Femur (tissue), 1 donor: Measurements from ENCODE around the gene FAM124A.

Experiments
- DNase-seq: peaks from one replicate; pipeline ENCODE4 v3.0.0-alpha.2; 2017

FAM124A gene, protein sequence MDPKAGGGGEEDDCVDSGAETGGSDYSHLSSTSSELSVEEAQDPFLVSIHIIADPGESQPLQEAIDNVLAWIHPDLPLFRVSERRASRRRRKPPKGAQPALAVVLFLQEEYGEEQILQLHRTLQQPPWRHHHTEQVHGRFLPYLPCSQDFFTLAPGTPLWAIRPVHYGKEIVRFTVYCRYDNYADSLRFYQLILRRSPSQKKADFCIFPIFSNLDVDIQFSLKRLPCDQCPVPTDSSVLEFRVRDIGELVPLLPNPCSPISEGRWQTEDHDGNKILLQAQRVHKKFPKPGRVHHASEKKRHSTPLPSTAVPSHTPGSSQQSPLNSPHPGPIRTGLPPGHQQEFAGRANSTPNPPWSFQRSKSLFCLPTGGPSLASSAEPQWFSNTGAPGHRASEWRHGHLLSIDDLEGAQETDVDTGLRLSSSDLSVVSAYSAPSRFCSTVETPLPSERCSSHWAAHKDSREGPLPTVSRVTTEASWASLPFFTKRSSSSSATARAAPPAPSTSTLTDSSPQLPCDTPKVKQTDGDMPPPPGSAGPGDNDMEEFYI

GRCh38 chr13:51222037-51222685 is at the start of gene FAM124A:
Gene FAM124A (plus strand): TSS chr13:51222398. CDS start chr13:51222502, 104 bp downstream.
- DNase-seq = peak; percentile 55

DNA sequence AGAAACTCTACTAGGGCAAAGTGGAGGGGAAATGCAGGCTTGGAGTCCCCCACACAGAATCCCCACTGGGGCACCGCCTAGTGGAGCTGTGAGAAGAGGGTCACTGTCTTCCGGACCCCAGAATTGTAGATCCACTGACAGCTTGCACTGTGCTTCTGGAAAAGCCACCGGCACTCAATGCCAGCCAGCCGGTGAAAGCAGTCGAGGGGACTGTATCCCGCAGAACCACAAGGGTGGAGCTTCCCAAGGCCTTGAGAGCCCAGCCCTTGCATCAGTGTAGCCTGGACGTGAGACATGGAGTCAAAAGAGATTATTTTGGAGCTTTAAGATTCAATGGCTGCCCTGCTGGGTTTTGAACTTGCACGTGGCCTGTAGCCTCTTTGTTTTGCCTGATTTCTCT is 47.2 kb upstream of the FAM124A start:
- DNase-seq = no peak

GRCh38 chr13:51175639-51176038 is 46.6 kb upstream of the FAM124A start:
- DNase-seq = no peak

DNA sequence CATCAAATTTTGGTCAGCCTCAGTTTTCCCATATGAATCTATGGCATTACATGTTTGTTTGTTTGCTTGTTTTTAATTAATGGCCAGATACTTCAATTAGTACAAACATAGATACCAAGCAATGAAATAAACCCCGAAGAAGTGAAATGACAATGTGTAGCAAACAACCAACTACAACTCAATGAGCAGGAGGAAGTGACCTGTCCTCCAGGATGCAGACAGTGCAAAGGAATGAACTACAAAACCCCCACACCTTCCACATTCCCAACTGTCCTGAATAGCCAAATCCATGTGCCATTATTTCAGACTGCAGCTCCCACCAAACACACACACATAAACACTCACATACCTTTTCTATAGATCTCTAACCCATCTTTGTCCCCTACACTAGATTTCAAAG is 45.0 kb upstream of the FAM124A start:
- no peak for DNase-seq

- no peak for DNase-seq
Observed at GRCh38 chr13:51178456-51179074, 43.6 kb upstream of the FAM124A start.

DNA sequence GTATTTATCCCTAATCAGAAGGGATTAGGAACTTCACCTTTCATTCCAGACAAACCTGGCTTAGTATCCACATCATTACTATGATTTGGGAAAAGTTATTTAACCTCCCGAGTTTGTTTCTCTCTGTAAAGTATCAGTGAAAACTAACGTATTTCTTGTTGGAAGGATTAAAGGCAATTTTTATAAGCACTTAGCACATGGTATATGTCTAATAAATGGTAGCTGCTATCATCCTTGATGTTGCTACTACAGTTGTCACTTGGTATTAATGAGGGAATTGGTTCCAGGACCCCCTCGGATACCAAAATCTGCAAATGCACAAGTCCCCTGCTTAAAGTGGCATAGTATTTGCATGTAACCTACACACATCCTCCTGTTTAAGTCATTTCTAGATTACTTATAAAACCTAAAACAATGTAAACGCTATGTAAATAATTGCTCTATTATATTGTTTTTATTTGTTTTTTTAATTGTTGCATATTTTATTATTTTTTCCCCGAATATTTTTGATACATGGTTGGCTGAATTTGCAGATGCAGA is 42.7 kb upstream of the FAM124A start:
- no peak for DNase-seq

DNA sequence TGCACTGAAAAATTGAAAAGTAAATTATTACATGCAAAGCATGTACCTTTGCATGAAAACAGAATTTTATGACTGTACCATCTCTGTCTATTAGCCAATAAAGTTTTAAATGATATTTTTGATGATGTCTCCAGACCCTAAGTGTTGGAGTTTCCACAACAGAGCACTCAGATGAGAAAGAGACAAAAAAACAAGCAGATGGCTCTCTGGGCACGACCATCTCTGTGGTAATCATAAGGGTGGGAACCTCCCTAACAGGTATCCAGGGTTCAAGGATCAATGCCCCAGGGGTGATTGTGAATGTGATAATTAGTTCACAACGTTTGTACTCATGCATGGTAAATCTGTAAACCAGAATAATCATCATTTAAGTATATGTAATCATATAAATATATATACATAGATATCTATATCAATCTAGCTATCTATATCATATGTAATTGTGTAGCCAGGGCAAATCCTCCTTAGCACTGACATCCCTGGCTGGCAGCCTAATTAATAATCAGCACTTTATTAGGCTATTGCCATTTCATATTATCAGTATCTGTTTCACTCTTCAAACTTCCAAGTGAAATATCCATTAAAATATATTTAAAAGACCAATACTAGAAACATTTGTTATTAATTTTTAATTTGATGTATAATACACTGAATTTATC is 41.2 kb upstream of the FAM124A start:
- DNase-seq = no peak

- no peak for DNase-seq
Observed at GRCh38 chr13:51181786-51182383, 40.3 kb upstream of the FAM124A start.

- no peak for DNase-seq
Observed at GRCh38 chr13:51191743-51192142, 30.5 kb upstream of the FAM124A start.

GRCh38 chr13:51192348-51192747 is 29.9 kb upstream of the FAM124A start:
- DNase-seq = no peak

DNA sequence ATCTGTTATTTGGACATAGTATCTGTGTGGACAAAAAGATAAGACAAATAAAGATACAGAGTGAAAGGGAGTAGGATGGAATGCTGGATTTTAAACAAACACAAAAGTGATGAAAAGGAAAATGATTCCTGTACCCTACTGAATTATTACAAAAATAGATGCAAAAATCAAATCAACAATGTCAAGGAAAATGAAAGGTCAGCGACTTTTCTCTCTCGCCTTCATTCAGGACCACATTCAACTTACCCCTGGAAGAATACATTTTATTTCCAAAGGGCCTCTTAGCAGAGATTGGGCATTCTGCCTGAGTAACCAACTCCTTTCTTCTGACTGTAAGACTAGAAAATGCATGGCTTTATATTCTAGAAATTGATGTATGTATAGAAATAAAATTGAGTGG is 28.8 kb upstream of the FAM124A start:
- no peak for DNase-seq

DNA sequence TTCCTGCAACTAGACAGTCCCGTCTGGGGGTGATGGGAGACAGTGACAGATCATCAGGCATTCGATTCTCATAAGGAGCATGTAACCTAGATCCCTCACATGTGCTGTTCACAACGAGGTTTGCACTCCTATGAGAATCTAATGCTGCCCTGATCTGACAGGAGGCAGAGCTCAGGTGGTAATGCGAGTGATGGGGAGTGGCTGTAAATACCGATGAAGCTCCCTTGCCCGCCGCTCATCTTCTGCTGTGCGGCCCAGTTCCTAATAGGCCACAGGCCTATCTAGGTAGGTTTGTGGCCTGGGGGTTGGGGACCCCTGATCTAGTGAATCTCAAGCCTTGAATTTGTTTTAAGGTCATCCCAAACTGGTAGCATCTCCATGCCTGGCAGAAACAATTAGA is 27.3 kb upstream of the FAM124A start:
- DNase-seq = no peak

GRCh38 chr13:51201886-51202285 is 20.3 kb upstream of the FAM124A start:
- DNase-seq = no peak

DNA sequence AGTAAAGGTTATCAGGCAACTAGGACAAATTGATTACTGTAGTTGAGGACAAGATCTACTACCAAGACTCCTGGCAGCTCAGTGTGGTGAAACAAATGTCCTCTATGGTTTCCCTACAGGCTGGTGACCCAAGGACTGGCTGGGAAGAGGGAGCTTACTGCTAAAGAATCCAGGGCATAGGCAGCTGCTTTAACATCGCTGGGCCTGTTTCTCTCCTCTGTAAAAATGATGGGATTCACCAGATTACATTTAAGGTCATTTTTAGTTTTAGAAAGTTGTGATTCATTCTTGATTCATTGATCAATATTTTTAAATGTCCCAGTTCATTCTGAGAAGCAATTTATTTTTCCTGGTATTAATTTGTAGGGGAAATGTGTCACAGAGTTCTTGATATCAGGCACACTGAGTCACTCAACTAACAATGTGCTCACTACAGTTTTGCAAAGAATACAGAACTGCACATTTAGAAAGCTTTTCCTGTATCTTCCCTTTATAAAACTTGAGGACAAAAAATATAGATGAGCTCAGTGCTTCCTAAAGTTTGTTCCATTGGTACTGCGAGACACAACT is 19.6 kb upstream of the FAM124A start:
- DNase-seq = no peak

DNA sequence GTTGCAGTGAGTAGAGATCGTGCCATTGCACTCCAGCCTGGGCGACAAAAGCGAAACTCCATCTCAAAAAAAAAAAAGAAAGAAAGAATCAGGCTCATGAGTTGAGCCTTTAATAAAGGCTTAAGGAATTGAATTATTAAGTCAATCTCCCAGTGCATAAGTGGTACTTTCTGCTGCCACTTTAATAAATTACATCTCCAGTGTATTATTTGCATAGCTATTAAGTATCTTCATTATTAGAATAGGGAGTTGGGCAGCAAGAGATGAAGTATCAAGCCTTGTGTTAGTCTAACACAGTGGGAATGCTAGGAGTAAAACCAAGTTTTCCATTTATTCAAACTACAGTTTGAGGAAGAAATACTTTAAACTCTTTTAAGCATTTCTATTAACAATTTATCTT is 15.6 kb upstream of the FAM124A start:
- no peak for DNase-seq

- DNase-seq = no peak
Observed at GRCh38 chr13:51207881-51208280, 14.3 kb upstream of the FAM124A start.

DNA sequence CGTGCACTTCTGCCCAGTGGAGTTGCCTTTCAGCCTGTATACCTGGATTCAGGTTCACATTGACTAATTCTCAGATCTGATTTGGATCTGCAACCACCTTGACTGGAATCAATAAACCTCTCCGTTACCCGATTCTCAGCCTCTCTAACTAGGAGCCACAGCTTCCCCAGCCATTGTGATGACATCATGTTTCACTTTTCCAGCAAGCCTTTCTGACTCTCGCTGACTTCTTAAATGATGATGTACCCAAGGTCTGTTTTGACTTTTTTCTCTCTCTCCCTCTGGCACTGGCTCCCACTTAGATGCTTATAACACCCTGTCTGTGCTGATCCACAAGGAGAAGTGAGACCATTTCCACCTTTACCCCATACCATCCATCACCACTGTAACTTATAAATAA is 13.5 kb upstream of the FAM124A start:
- no peak for DNase-seq

DNA sequence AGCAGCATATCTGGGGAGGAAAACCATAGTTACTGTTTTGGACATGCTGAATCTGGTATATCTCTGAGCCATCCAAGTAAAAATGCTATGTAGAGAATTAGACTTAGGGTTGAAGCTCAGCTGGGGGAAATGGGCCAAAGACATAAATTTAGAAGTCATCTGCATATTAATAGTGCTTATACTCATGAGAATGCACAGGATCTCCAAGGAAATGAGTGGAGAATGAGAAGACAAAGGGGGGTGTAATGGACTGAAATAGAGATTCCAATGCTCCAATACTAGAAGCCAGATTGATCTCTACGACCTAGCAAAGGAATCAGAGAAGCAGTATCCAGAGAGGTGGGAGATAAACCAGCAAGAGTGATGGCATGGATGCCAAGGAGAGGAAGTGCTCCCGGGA is 10.3 kb upstream of the FAM124A start:
- no peak for DNase-seq

DNA sequence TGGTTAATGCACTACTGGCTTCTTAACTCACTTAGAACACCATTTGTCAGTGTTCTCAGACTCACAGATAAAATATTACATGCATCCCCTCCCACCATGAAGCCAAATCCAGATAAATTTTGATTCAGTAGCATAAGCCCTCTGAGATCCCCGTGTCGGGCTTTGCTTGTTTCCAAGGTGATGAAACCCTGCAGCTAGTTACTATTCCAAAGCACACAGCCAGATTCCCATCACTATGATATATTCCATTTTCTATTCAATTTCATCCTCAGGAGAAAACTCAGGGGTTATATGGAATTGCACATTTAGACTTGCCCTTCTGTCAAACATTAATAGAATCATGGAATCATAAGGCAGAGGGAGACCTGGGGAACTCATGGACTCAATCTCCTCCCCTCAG is 9.4 kb upstream of the FAM124A start:
- DNase-seq = no peak

DNA sequence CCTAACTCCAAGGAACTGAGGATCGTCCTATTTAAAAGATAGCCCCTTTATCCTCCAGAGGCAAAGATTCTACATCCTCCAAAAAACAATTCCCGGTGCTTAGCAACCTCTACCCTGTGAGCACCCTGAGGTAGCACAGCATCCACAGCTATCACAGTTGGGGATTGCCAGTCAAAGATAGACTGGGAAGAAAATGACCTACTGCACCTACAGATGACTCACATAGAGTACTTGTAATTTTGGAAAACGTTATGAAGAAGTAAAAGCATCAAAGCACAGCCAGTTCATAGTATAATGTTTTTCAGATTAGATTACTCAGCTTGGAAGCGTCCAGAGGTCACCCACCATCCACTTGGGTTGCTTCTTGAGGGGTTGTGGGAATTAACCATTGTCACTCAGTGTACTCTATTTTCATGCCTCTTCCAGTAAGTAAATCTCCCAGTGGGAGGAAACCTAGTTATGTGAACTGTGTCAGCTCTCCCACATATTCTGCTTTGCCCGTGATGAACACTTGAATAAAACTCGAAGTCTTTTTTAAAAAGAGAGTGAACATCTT is 8.9 kb upstream of the FAM124A start:
- DNase-seq = no peak

DNA sequence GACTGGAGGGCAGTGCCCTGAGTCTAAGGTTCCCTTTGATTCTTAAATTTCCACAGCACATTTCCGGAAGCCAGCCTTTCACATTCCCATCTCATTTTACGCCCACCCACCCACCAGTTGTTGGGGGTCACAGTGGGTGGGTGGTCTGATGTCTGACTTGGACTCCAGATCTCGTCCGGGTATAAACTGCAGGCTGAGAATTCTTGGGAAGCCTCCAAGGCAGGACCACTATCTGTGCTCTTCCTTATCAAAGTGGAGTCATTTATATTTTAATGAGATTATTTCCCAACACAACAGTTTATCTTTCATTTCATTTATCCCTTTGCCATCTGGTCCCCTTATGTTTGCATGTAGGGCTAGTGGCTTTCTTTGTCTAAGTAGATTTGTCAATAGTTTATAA is 3.6 kb upstream of the FAM124A start:
- no peak for DNase-seq

GRCh38 chr13:51220706-51221105 is 1.5 kb upstream of the FAM124A start:
- no peak for DNase-seq
